ENCODE measurements around the gene ACOT8. TPM values are rescaled to one million over a fixed set of nuclear protein-coding genes. Genes with fewer than 3 reads are reported as not detected.
"Not testable (repeated sequence)": the region's sequence is repeated elsewhere in the genome, so short reads cannot be mapped to it uniquely, and the experiment has no call there.

Gene ACOT8
- 32.1 TPM for total RNA-seq
- long read RNA-seq, transcript ACOT8-201 (6 exons, 1,168 nt): major isoform, 32 of 50 reads
- long read RNA-seq, partial matches to known transcripts: 2 of 50 reads
- long read RNA-seq, other reads (novel, unspliced or antisense): 7 of 50 reads

GRCh38 chr20:45857114-45857881, at the start of gene ACOT8, which contains the start of gene ZSWIM3:
Gene ACOT8, minus strand, starts transcription at chr20:45857392. Its CDS starts 77 bp downstream, at chr20:45857315.
Gene ZSWIM3, plus strand, starts transcription at chr20:45857614. Its CDS starts 212 bp downstream, at chr20:45857826.
- Histone ChIP-seq H3K9me3 (replicated peaks) (no peaks in the 10 kb centered on the region), H3K4me3 (peak within 1 kb of the TSS; percentile 98), H3K27ac (replicated peaks) (peak within 1 kb of the TSS; percentile 92), H3K36me3 (peaks cover 20% of the 10 kb centered on the region), H3K4me1 (peaks cover 44% of the 10 kb centered on the region), H3K27me3 (ENCODE audit: low read depth) (no peaks in the 10 kb centered on the region)
- peak; percentile 90 for DNase-seq
- no peak for TF ChIP-seq CTCF (IDR thresholded peaks at IDR 0.05; ENCODE audit: borderline replicate concordance)
- intact Hi-C loops (cut with micrococcal nuclease): no loop called here

GRCh38 chr20:45905505-45906079, 48.4 kb upstream of the ACOT8 start:
- no peak for TF ChIP-seq CTCF (IDR thresholded peaks at IDR 0.05; ENCODE audit: borderline replicate concordance)
- intact Hi-C loops (cut with micrococcal nuclease): no loop called here
- Histone ChIP-seq H3K4me3 (no peak overlapping the region), H3K27me3 (ENCODE audit: low read depth) (no peaks in the 10 kb centered on the region), H3K9me3 (replicated peaks) (no peaks in the 10 kb centered on the region), H3K27ac (replicated peaks) (no peak overlapping the region), H3K36me3 (peaks cover 36% of the 10 kb centered on the region), H3K4me1 (peaks cover 9% of the 10 kb centered on the region)
- DNase-seq: no peak

- Histone ChIP-seq H3K36me3 (peaks cover 42% of the 10 kb centered on the region), H3K4me3 (no peak overlapping the region), H3K4me1 (peaks cover 2% of the 10 kb centered on the region), H3K9me3 (replicated peaks) (no peaks in the 10 kb centered on the region), H3K27me3 (ENCODE audit: low read depth) (no peaks in the 10 kb centered on the region), H3K27ac (replicated peaks) (no peak overlapping the region)
- no peak for DNase-seq
- intact Hi-C loops (cut with micrococcal nuclease): no loop called here
- no peak for TF ChIP-seq CTCF (IDR thresholded peaks at IDR 0.05; ENCODE audit: borderline replicate concordance)
These were observed 47.7 kb upstream of the ACOT8 start for GRCh38 chr20:45904583-45905504.

GRCh38 chr20:45902199-45902701, 45.1 kb upstream of the ACOT8 start:
- DNase-seq: no peak
- Histone ChIP-seq H3K4me3 (no peak overlapping the region), H3K27ac (replicated peaks) (no peak overlapping the region), H3K9me3 (replicated peaks) (no peaks in the 10 kb centered on the region), H3K36me3 (peaks cover 64% of the 10 kb centered on the region), H3K4me1 (no peaks in the 10 kb centered on the region), H3K27me3 (ENCODE audit: low read depth) (no peaks in the 10 kb centered on the region)
- no peak for TF ChIP-seq CTCF (IDR thresholded peaks at IDR 0.05; ENCODE audit: borderline replicate concordance)
- intact Hi-C loops (cut with micrococcal nuclease): no loop called here

- peaks cover 72% of the 10 kb centered on the region for H3K36me3 ChIP-seq
- intact Hi-C loops (cut with micrococcal nuclease); H3K4me3 ChIP-seq; H3K27me3 ChIP-seq (ENCODE audit: low read depth); H3K27ac ChIP-seq (replicated peaks); H3K4me1 ChIP-seq; H3K9me3 ChIP-seq (replicated peaks); DNase-seq: not testable (repeated sequence)
These were observed 44.1 kb upstream of the ACOT8 start for GRCh38 chr20:45901332-45901731.
